ENCODE data around the gene PLA2G2F. TPM values are rescaled to one million over a fixed set of nuclear protein-coding genes. Genes with fewer than 3 reads are reported as not detected.

PLA2G2F gene
- total RNA-seq, 1 experiment from 2014 or later, result not detected

- in situ Hi-C loops (cut with HindIII; ENCODE audit: low sequenced_read_pairs), result no loop called here
- DNase-seq (ENCODE audit: low spot score), result no peak
Observed at GRCh38 chr1:20160034-20160433, 20.9 kb downstream of the PLA2G2F start.

- no peak for DNase-seq (ENCODE audit: low spot score)
- in situ Hi-C loops (cut with HindIII; ENCODE audit: low sequenced_read_pairs), result no loop called here
Observed at GRCh38 chr1:20164694-20165202, 25.6 kb downstream of the PLA2G2F start.

GRCh38 chr1:20165522-20165951 lies 26.4 kb downstream of the PLA2G2F start:
- in situ Hi-C loops (cut with HindIII; ENCODE audit: low sequenced_read_pairs), result no loop called here
- DNase-seq (ENCODE audit: low spot score), result no peak

- in situ Hi-C loops (cut with HindIII; ENCODE audit: low sequenced_read_pairs), result no loop called here
- DNase-seq (ENCODE audit: low spot score), result no peak
Observed at GRCh38 chr1:20166051-20166450, 26.9 kb downstream of the PLA2G2F start.

- no peak for DNase-seq (ENCODE audit: low spot score)
- in situ Hi-C loops (cut with HindIII; ENCODE audit: low sequenced_read_pairs), result no loop called here
Observed at GRCh38 chr1:20167126-20167525, 28.0 kb downstream of the PLA2G2F start.

GRCh38 chr1:20168564-20169491 lies 29.7 kb downstream of the PLA2G2F start:
- in situ Hi-C loops (cut with HindIII; ENCODE audit: low sequenced_read_pairs), result no loop called here
- peak; percentile 52 for DNase-seq (ENCODE audit: low spot score)

- DNase-seq (ENCODE audit: low spot score), result no peak
- in situ Hi-C loops (cut with HindIII; ENCODE audit: low sequenced_read_pairs), result no loop called here
Observed at GRCh38 chr1:20169932-20170331, 30.8 kb downstream of the PLA2G2F start.

GRCh38 chr1:20172033-20172590 lies 33.0 kb downstream of the PLA2G2F start:
- in situ Hi-C loops (cut with HindIII; ENCODE audit: low sequenced_read_pairs), result no loop called here
- no peak for DNase-seq (ENCODE audit: low spot score)

- DNase-seq (ENCODE audit: low spot score), result no peak
- in situ Hi-C loops (cut with HindIII; ENCODE audit: low sequenced_read_pairs), result no loop called here
Observed at GRCh38 chr1:20174937-20175666, 36.0 kb downstream of the PLA2G2F start.

- DNase-seq (ENCODE audit: low spot score), result peak; percentile 46
- in situ Hi-C loops (cut with HindIII; ENCODE audit: low sequenced_read_pairs), result no loop called here
Observed at GRCh38 chr1:20178634-20179370, 39.7 kb downstream of the PLA2G2F start.

GRCh38 chr1:20179371-20180128 lies 40.4 kb downstream of the PLA2G2F start:
- in situ Hi-C loops (cut with HindIII; ENCODE audit: low sequenced_read_pairs), result no loop called here

GRCh38 chr1:20180129-20180843 lies 41.2 kb downstream of the PLA2G2F start:
- DNase-seq (ENCODE audit: low spot score), result no peak
- in situ Hi-C loops (cut with HindIII; ENCODE audit: low sequenced_read_pairs), result no loop called here

More at GRCh38 chr1:20179371-20180128, 40.4 kb downstream of the PLA2G2F start:
- DNase-seq (ENCODE audit: low spot score), result no peak

GRCh38 chr1:20180844-20181207 lies 41.7 kb downstream of the PLA2G2F start:
- in situ Hi-C loops (cut with HindIII; ENCODE audit: low sequenced_read_pairs), result no loop called here
- no peak for DNase-seq (ENCODE audit: low spot score)

- DNase-seq (ENCODE audit: low spot score), result no peak
- in situ Hi-C loops (cut with HindIII; ENCODE audit: low sequenced_read_pairs), result no loop called here
Observed at GRCh38 chr1:20182415-20182814, 43.3 kb downstream of the PLA2G2F start.

- DNase-seq (ENCODE audit: low spot score), result no peak
- in situ Hi-C loops (cut with HindIII; ENCODE audit: low sequenced_read_pairs), result no loop called here
Observed at GRCh38 chr1:20183035-20183434, 43.9 kb downstream of the PLA2G2F start.

GRCh38 chr1:20183616-20184271 lies 44.6 kb downstream of the PLA2G2F start:
- in situ Hi-C loops (cut with HindIII; ENCODE audit: low sequenced_read_pairs), result no loop called here
- DNase-seq (ENCODE audit: low spot score), result no peak

GRCh38 chr1:20184481-20184900 lies 45.4 kb downstream of the PLA2G2F start:
- in situ Hi-C loops (cut with HindIII; ENCODE audit: low sequenced_read_pairs), result no loop called here
- no peak for DNase-seq (ENCODE audit: low spot score)

Measured in G401 (cell line).